ENCODE results near the gene GPATCH8.

GPATCH8 gene

DNA sequence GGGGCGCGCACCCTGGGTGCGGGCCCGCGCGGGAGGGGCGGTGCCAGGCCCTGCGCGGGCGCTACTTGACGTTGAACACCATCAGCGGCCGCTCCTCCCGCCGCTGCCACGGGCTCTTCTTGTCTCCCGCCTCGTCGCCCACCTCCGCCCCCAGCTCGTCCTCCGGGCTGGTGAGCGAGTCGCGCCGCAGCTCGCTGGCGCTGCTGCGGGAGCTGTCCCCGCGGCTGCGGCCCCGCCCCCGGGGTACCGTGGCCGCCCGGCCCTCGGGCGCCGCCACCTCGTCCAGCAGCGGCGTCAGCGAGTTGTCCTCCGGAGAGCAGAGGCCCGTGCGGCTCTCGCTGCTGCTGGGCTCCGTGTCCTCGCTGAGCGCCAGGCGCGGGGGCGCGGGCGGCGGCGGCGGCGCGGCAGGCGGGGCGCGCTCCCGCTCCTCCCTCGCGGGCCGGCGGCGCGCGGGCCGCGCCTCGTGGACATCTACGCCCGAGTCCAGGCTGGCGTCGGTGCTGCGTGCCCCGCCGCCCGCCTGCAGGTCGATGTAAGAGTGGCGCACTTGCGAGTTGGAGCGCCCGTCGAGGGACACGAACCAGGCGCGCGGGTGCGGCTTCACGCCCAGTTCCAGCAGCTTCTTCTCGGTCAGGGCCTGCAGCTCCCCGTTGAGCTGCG lies 149.4 kb downstream of the GPATCH8 start:
- no peak for DNase-seq

- no peak for DNase-seq
These were observed 150.2 kb downstream of the GPATCH8 start for GRCh38 chr17:44352828-44353671.

DNA sequence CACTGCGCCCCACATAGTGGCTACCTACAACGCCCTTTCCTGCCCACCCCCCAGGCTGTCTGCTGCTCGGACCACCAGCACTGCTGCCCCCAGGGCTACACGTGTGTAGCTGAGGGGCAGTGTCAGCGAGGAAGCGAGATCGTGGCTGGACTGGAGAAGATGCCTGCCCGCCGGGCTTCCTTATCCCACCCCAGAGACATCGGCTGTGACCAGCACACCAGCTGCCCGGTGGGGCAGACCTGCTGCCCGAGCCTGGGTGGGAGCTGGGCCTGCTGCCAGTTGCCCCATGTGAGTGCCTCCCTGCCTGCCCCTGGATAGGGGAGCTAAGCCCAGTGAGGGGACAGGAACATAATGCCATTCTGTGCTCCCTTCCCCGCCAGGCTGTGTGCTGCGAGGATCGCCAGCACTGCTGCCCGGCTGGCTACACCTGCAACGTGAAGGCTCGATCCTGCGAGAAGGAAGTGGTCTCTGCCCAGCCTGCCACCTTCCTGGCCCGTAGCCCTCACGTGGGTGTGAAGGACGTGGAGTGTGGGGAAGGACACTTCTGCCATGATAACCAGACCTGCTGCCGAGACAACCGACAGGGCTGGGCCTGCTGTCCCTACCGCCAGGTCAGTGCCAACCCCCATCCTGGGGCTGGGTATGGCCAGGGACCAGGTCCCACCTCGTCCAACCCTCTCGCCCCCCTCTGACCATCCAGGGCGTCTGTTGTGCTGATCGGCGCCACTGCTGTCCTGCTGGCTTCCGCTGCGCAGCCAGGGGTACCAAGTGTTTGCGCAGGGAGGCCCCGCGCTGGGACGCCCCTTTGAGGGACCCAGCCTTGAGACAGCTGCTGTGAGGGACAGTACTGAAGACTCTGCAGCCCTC lies 151.0 kb downstream of the GPATCH8 start:
- DNase-seq: no peak

DNA sequence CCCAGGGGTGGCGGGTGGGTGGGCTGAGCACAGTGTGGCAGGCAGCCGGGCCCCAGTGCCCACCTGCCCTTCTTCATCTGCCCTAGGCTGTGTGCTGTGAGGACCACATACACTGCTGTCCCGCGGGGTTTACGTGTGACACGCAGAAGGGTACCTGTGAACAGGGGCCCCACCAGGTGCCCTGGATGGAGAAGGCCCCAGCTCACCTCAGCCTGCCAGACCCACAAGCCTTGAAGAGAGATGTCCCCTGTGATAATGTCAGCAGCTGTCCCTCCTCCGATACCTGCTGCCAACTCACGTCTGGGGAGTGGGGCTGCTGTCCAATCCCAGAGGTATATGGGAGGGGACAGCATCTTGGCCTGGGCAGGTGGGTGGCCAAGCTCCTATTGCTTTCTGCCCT lies 151.7 kb downstream of the GPATCH8 start:
- DNase-seq: no peak

DNA sequence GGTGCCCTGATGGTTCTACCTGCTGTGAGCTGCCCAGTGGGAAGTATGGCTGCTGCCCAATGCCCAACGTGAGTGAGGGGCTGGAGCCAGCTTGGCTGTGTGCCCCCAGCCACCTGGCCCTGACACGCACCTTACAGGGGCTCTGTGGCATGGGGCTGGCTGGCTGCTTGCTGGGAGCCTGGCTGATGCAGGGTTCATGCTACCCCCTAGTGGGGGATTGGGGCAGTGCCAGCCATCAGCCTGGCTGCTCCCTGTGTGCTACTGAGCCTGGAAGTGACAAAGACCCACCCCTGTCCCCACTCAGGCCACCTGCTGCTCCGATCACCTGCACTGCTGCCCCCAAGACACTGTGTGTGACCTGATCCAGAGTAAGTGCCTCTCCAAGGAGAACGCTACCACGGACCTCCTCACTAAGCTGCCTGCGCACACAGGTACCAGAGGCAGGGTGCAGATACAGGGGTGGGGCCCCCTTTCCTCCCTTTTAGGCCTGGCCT lies 152.4 kb downstream of the GPATCH8 start:
- no peak for DNase-seq

- no peak for DNase-seq
These were observed 153.6 kb downstream of the GPATCH8 start for GRCh38 chr17:44349553-44350070.

- DNase-seq: no peak
These were observed 154.2 kb downstream of the GPATCH8 start for GRCh38 chr17:44348988-44349364.

- no peak for DNase-seq
These were observed 154.8 kb downstream of the GPATCH8 start for GRCh38 chr17:44348234-44348987.
